Fibroblast of peridontal ligament (primary cell): Measurements from ENCODE around the gene TGM3.

Source experiments
- DNase-seq: peaks from one replicate; pipeline ENCODE4 v3.0.0-alpha.2; 2010; ENCODE audit errors: extremely low read depth

Gene TGM3

GRCh38 chr20:2380601-2381000 is 84.8 kb downstream of the TGM3 start, which contains the start of gene TGM6:
Gene TGM6, plus strand, starts transcription at chr20:2380901. Its CDS starts 68 bp downstream, at chr20:2380969.
- DNase-seq: no peak

GRCh38 chr20:2381303-2381702 is 85.5 kb downstream of the TGM3 start:
- no peak for DNase-seq

GRCh38 chr20:2382833-2383232 is 87.0 kb downstream of the TGM3 start:
- DNase-seq: no peak

- no peak for DNase-seq
Observed at GRCh38 chr20:2385026-2385425, 89.2 kb downstream of the TGM3 start.

GRCh38 chr20:2385496-2385895 is 89.7 kb downstream of the TGM3 start:
- DNase-seq: no peak

- peak; percentile 11 for DNase-seq
Observed at GRCh38 chr20:2386516-2387179, 90.8 kb downstream of the TGM3 start.

GRCh38 chr20:2387180-2387577 is 91.4 kb downstream of the TGM3 start:
- peak; percentile 16 for DNase-seq

GRCh38 chr20:2387580-2387979 is 91.8 kb downstream of the TGM3 start:
- no peak for DNase-seq
